DOHH2 (cell line): ENCODE data around the gene REEP6.

Experiments
- H3F3A ChIP-seq: fragments of 200-600 bp; sonication (generic), shearing (Covaris generic); 2 replicates; pipeline ENCODE4 v1.6.0; 2016; ENCODE audit warnings: antibody characterized with exemption, mild to moderate bottlenecking; ENCODE audit not compliant: control insufficient read depth, insufficient read depth
- H3K27ac ChIP-seq: fragments of 200-600 bp; sonication (generic); 2 replicates; pipeline ENCODE4 v1.5.1; 2014; ENCODE audit warnings: low read depth, mild to moderate bottlenecking, low read length, moderate library complexity
- H3K27me3 ChIP-seq: fragments of 200-600 bp; sonication (generic); 2 replicates; pipeline ENCODE4 v1.6.1; 2014; ENCODE audit warnings: mild to moderate bottlenecking, low read length, mixed read lengths; ENCODE audit not compliant: control insufficient read depth
- H3K36me3 ChIP-seq: fragments of 200-600 bp; sonication (generic); 2 replicates; pipeline ENCODE4 v1.6.1; 2014; ENCODE audit warnings: mild to moderate bottlenecking, low read length, moderate library complexity, mixed read lengths; ENCODE audit not compliant: control insufficient read depth
- H3K4me1 ChIP-seq: fragments of 200-600 bp; sonication (generic); 2 replicates; pipeline ENCODE4 v1.6.1; 2014; ENCODE audit warnings: mild to moderate bottlenecking, low read length, mixed read lengths; ENCODE audit not compliant: control insufficient read depth
- H3K4me2 ChIP-seq: fragments of 200-600 bp; sonication (generic); 2 replicates; pipeline ENCODE4 v1.6.0; 2014; ENCODE audit warnings: mild to moderate bottlenecking, low read length, moderate library complexity
- H3K4me3 ChIP-seq: fragments of 200-600 bp; sonication (generic); 2 replicates; pipeline ENCODE4 v1.5.1; 2014; ENCODE audit warnings: mild to moderate bottlenecking, low read length, mixed read lengths
- H3K79me2 ChIP-seq: fragments of 200-600 bp; sonication (generic); 2 replicates; pipeline ENCODE4 v1.6.1; 2014; ENCODE audit warnings: mild to moderate bottlenecking, low read length, mixed read lengths; ENCODE audit not compliant: control insufficient read depth
- H3K9me2 ChIP-seq: fragments of 200-600 bp; sonication (generic); replicated peaks from 2 replicates; pipeline ENCODE4 v1.6.1; 2014; ENCODE audit warnings: mild to moderate bottlenecking, low read length, mixed read lengths; ENCODE audit not compliant: control insufficient read depth
- H3K9me3 ChIP-seq: fragments of 200-600 bp; sonication (generic); 2 replicates; pipeline ENCODE4 v1.6.1; 2014; ENCODE audit warnings: antibody characterized with exemption, low read length, mixed read lengths; ENCODE audit not compliant: control insufficient read depth, insufficient read depth
- H4K20me1 ChIP-seq: fragments of 200-600 bp; sonication (generic); 2 replicates; pipeline ENCODE4 v1.6.0; 2014; ENCODE audit warnings: low read depth, mild to moderate bottlenecking, antibody characterized with exemption, low read length, moderate library complexity; ENCODE audit not compliant: control insufficient read depth, insufficient read depth
- CTCF ChIP-seq: fragments of 200-600 bp; sonication (generic); IDR thresholded peaks from one replicate; pipeline ENCODE4 v1.5.1; 2014; ENCODE audit warnings: antibody characterized with exemption, mild to moderate bottlenecking, low read depth, low read length; ENCODE audit not compliant: poor library complexity, severe bottlenecking
- EZH2phosphoT487 ChIP-seq: fragments of 200-600 bp; sonication (generic); IDR thresholded peaks from 2 replicates; pipeline ENCODE4 v1.6.1; 2017; ENCODE audit warnings: borderline replicate concordance, mild to moderate bottlenecking, antibody characterized with exemption, low read length, moderate library complexity, mixed read lengths

The REEP6 gene

GRCh38 chr19:1460033-1460995, 30.7 kb upstream of the REEP6 start:
- H4K20me1 ChIP-seq = peaks cover 4% of the 10 kb centered on the region; the same call in 1 of the 2 replicates
- H3K4me1 ChIP-seq = peaks cover 10% of the 10 kb centered on the region
- no peaks in the 10 kb centered on the region for H3K27me3 ChIP-seq
- no peak overlapping the region for H3K4me3 ChIP-seq
- no peaks in the 10 kb centered on the region; the same call in 1 of the 2 replicates for H3F3A ChIP-seq
- TF ChIP-seq CTCF = no peak
- no peak for TF ChIP-seq EZH2phosphoT487
- no peaks in the 10 kb centered on the region for H3K9me2 ChIP-seq
- H3K27ac ChIP-seq = no peak overlapping the region
- H3K79me2 ChIP-seq = no peaks in the 10 kb centered on the region
- H3K9me3 ChIP-seq = no peaks in the 10 kb centered on the region
- H3K36me3 ChIP-seq = no peaks in the 10 kb centered on the region
- H3K4me2 ChIP-seq = no peak overlapping the region

GRCh38 chr19:1461862-1462261, 29.1 kb upstream of the REEP6 start:
- H3K4me3 ChIP-seq = no peak overlapping the region
- no peaks in the 10 kb centered on the region for H3K4me1 ChIP-seq
- no peak for TF ChIP-seq EZH2phosphoT487
- no peak for TF ChIP-seq CTCF
- no peaks in the 10 kb centered on the region; the same call in 1 of the 2 replicates for H3F3A ChIP-seq
- no peaks in the 10 kb centered on the region for H3K9me3 ChIP-seq
- H3K79me2 ChIP-seq = no peaks in the 10 kb centered on the region
- H3K9me2 ChIP-seq = no peaks in the 10 kb centered on the region
- H4K20me1 ChIP-seq = no peaks in the 10 kb centered on the region
- H3K36me3 ChIP-seq = no peaks in the 10 kb centered on the region
- no peak overlapping the region for H3K27ac ChIP-seq
- no peaks in the 10 kb centered on the region for H3K27me3 ChIP-seq
- no peak overlapping the region for H3K4me2 ChIP-seq

- Histone ChIP-seq H3K9me2 (no peaks in the 10 kb centered on the region), H3K4me2 (no peak overlapping the region), H3F3A (no peaks in the 10 kb centered on the region), H3K79me2 (no peaks in the 10 kb centered on the region), H3K36me3 (no peaks in the 10 kb centered on the region), H3K4me3 (no peak overlapping the region), H3K4me1 (peaks cover 6% of the 10 kb centered on the region), H3K27ac (no peak overlapping the region), H3K27me3 (peaks cover 18% of the 10 kb centered on the region), H3K9me3 (no peaks in the 10 kb centered on the region), H4K20me1 (no peaks in the 10 kb centered on the region)
- TF ChIP-seq EZH2phosphoT487 = no peak
- TF ChIP-seq CTCF = no peak
Observed at GRCh38 chr19:1465191-1466016, 25.6 kb upstream of the REEP6 start.
